ENCODE data around the gene IL17C.

DNA sequence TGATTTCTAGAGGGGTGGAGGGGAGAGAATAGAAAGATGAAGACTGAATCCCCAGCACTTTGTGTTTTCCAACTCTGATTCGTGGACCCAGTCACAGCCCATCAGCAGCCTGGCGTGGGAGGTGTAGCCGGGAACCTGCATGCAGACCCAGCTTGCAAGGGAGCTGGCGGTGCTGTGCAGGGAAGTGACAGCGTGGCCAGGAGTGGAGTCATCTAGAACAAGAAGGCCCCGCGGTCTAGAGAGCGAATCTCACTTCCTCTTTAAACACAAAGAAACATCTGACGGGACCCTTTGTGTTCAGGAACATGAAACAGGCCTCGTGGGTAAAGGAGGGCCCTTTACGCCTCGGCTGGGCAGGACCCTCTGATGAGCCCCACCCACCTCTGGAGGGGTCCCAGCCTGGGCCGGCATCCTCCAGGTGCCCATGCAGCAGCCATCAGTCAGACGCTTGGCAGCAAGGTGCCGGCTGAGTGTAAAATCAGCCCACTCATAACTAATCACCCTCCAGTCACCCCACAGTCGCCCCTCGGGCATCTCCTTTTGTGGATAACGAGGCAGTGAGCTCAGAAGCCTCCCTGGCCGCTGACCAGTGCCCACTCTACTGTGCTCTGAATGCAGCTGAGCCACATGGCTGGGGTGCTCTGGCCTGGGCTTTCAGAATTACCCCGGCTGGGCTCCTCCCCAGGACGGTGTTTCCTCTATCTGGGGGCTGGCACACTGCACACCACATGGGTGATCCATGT lies 43.5 kb downstream of the IL17C start:
- TF ChIP-seq EZH2phosphoT487 (IDR thresholded peaks at IDR 0.05; ENCODE audit: low read depth), result no peak
- TF ChIP-seq, protein P1, sequence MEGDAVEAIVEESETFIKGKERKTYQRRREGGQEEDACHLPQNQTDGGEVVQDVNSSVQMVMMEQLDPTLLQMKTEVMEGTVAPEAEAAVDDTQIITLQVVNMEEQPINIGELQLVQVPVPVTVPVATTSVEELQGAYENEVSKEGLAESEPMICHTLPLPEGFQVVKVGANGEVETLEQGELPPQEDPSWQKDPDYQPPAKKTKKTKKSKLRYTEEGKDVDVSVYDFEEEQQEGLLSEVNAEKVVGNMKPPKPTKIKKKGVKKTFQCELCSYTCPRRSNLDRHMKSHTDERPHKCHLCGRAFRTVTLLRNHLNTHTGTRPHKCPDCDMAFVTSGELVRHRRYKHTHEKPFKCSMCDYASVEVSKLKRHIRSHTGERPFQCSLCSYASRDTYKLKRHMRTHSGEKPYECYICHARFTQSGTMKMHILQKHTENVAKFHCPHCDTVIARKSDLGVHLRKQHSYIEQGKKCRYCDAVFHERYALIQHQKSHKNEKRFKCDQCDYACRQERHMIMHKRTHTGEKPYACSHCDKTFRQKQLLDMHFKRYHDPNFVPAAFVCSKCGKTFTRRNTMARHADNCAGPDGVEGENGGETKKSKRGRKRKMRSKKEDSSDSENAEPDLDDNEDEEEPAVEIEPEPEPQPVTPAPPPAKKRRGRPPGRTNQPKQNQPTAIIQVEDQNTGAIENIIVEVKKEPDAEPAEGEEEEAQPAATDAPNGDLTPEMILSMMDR (IDR thresholded peaks at IDR 0.05; ENCODE audit: low read depth, low read length), result no peak
